Measurements from ENCODE around the gene NBPF20.
"Not testable (repeated sequence)": the region's sequence is repeated elsewhere in the genome, so short reads cannot be mapped to it uniquely, and the experiment has no call there.

The NBPF20 gene, protein sequence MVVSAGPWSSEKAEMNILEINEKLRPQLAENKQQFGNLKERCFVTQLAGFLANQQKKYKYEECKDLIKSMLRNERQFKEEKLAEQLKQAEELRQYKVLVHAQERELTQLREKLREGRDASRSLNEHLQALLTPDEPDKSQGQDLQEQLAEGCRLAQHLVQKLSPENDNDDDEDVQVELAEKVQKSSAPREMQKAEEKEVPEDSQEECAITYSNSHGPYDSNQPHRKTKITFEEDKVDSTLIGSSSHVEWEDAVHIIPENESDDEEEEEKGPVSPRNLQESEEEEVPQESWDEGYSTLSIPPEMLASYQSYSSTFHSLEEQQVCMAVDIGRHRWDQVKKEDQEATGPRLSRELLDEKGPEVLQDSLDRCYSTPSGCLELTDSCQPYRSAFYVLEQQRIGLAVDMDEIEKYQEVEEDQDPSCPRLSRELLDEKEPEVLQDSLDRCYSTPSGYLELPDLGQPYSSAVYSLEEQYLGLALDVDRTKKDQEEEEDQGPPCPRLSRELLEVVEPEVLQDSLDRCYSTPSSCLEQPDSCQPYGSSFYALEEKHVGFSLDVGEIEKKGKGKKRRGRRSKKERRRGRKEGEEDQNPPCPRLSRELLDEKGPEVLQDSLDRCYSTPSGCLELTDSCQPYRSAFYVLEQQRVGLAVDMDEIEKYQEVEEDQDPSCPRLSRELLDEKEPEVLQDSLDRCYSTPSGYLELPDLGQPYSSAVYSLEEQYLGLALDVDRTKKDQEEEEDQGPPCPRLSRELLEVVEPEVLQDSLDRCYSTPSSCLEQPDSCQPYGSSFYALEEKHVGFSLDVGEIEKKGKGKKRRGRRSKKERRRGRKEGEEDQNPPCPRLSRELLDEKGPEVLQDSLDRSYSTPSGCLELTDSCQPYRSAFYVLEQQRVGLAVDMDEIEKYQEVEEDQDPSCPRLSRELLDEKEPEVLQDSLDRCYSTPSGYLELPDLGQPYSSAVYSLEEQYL (N-terminal part only)

GRCh38 chr1:145425436-145426029 lies at the start of gene NBPF20:
NBPF20 (minus strand) TSS chr1:145425603; CDS start chr1:145405272, 20,331 bp downstream.
- peak; percentile 59 for DNase-seq

GRCh38 chr1:145474837-145475368 lies 49.5 kb upstream of the NBPF20 start:
- DNase-seq: not testable (repeated sequence)

DNA sequence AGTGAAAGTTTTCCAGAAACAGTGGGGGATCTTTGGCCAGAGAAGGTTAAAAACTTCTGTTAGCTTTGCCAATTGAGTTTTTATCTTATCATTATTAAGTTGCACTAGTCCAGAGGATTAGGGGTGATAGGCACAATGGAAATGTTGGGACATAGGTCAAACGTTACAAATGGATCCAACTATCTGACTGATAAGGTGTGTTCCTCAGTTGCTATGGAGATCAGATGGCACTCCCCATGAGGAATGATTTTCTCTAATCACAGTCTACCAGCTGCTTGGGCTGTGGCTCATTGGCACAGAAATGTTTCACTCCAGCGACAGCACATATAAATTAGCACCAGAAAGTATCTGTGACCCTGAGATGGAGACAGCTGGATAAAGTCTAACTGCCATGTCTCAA lies 47.3 kb upstream of the NBPF20 start:
- peak; percentile 41 for DNase-seq

DNA sequence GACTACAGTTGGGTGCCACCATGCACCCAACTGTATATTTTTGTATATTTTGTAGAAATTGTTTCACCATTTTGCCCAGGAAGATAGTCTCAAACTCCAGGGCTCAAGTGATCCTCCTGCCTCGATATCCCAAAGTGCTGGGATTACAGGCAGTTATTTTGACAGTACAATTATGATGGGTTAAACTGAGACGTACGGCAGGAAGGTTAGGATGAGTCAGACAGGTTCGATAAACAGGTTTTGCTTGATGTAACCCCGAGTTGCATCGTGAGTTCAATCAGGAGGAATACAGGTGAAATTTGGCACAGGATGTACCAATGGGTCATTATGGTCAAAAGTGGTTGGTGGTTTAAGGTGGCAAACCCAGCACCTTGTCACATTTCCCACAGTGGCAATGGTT lies 46.0 kb upstream of the NBPF20 start:
- DNase-seq: not testable (repeated sequence)

DNA sequence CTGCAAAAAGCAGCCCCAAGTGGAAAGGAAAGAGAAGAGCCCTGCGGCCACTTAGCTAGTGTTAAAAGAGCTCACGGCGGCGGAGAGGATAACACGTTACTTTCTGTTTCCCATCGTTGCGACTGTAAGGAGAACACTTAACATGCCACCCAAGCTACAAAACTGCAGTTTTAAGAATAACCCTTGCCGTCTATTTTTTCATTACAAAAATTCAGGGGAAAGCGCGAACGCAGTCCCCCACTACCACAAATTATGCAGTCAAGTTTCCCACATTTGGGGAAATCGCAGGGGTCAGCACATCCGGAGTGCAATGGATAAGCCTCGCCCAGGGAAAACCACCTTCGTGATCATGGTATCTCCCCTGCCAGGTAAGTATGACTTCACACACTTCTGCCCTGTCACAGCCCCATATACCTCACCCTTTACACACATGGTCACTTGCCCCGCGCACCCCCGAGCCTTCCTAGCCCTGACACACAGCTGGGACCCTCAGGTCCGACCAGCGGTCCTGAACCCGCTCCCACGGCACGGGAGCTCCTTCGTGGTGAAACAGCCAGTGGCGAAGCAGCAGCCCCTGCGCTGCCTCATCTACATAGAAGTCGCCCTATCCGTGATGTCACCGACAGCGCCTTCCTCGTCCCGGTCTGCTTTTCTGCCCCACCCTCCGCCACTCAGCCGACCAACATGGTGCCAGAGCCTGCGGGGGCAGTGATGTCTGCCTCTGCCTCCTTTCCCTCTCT lies 40.2 kb upstream of the NBPF20 start:
- peak; percentile 97 for DNase-seq

DNA sequence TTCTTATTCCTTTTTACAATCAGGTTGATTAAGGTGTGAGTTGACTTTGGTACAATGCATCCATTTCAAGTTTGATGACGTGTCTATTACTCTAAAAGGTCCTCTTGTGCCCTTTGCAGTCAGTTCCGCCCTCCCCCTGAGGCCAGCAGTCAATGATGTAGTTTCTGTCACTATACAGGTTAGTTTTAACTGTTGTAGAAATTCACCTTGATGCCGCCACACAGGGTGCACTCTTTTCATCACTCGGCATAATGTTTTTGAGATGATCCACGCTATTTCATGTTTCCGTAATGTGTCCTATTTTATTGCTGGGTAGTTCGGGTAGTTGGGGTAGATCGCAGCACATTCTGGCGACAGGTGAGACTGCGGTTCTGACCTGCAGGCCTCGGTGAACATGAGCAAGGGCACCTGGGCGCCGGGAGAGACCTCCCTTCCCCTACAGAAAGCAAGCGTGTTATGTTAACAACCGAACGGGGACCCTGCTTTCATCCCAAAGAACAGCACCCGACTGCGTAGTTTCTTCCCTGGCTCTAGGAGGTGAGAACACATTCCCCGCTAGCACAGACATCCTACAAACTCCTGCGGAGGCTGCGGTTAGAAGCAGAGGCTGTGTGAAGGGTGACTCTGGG lies 39.4 kb upstream of the NBPF20 start:
- not testable (repeated sequence) for DNase-seq

GRCh38 chr1:145464017-145464416 lies 38.6 kb upstream of the NBPF20 start:
- DNase-seq: not testable (repeated sequence)

GRCh38 chr1:145460684-145461083 lies 35.3 kb upstream of the NBPF20 start:
- DNase-seq: not testable (repeated sequence)

GRCh38 chr1:145460048-145460447 lies 34.6 kb upstream of the NBPF20 start:
- DNase-seq: not testable (repeated sequence)

DNA sequence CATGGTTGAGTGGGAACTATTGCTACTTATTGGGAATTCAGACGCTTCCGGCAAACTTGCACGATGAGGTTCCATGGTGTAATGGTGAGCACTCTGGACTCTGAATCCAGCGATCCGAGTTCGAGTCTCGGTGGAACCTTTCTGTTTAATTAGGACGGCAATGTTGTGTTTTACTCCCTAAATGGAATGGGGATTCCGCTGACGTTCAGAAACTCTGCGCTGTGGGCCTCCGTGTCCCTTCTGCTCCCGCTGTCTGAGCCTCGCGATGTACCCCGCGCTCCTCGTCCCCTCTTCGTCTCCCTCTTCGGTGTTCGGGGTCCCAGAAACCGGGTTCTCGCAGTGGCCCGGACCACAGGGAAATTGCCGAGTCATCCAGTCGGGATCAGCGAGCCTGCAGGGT lies 34.2 kb upstream of the NBPF20 start:
- DNase-seq: not testable (repeated sequence)

GRCh38 chr1:145459063-145459462 lies 33.7 kb upstream of the NBPF20 start:
- DNase-seq: not testable (repeated sequence)

GRCh38 chr1:145454824-145455177 lies 29.4 kb upstream of the NBPF20 start:
- not testable (repeated sequence) for DNase-seq

GRCh38 chr1:145453873-145454823 lies 28.7 kb upstream of the NBPF20 start:
- not testable (repeated sequence) for DNase-seq

- DNase-seq: not testable (repeated sequence)
These were observed 27.1 kb upstream of the NBPF20 start for GRCh38 chr1:145452506-145452905.

DNA sequence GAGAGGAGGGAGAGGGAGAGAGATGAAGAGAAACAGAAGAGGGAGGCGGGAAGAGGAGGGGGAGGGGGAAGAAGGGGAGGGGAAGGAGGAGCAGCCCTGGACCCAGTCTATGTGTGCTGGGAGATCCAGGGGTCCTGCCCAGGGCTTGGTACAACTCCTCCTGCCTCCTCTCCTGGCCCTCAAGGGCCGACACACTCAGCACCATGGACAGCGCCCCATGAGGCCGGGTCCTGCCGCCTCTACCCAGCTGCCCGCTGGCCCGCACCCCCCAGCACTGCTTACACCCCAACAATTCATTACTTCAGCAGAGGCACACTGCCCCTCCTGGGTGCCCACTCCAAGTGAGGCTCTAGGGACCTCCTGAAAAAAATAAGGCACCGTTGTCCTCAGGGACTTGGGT lies 26.5 kb upstream of the NBPF20 start:
- not testable (repeated sequence) for DNase-seq

DNA sequence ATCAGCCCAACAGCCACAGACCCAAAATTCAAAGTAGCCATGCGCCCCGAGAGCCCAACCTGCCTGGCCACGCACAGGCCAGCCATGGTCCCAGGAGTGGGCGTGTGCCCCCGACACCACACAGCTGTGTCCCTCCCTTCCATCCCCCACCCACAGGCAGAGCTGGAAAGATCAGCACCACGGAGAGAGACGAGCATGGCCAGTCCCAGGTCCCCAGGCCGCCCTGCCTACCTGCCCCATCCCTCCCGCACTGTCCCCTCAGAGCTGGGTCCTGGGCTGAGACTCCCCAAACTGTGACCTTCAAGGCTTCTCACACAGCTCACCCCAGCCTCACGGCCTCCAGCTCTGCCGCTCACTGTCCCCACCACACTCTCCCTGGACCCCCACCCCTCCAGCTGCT lies 19.8 kb upstream of the NBPF20 start:
- not testable (repeated sequence) for DNase-seq

DNA sequence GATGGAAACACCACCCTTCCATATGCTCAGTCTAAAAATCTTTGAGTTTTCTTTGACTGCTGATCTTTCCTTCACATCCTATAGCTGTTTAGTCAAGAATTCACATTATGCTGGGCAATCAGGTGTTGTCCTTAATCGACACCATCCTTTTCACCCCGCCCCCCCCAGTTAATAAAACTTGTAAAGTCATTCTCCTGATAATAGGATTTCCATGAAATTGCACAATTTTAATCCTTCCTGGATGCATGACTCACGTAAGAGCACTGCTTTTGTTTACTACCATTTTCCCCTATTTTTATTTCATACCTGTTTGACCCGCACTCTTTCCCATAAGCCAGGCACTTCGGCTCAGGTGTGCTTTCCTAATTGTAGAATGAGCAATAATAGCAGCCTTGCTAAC lies 16.9 kb upstream of the NBPF20 start:
- DNase-seq: not testable (repeated sequence)

- DNase-seq: not testable (repeated sequence)
These were observed 6.2 kb upstream of the NBPF20 start for GRCh38 chr1:145431363-145432256.

DNA sequence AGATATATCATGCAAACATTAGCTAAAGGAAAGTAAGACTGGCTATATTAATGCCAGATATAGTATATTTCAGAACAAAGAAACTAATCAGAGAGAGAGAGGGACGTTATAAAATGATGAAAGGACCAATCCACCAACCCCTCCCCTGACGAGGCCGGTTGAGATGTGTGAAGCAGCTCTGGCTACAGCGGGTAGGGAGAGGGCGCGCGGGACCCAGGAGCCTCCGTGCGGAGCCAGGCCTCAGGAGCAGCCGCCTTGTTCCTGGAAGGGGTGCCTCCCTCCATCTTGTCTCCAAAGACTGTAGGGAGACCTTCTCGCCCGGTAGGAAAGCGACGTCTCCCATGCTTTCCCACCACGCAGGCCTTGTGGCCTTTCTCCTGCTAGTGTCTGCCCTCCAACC lies 5.4 kb upstream of the NBPF20 start:
- DNase-seq: not testable (repeated sequence)
